ENCODE data around the gene CD2. TPM values are rescaled to one million over a fixed set of nuclear protein-coding genes. Genes with fewer than 3 reads are reported as not detected.

The CD2 gene
- total RNA-seq, 1 donor from 2014 or later, result not detected

DNA sequence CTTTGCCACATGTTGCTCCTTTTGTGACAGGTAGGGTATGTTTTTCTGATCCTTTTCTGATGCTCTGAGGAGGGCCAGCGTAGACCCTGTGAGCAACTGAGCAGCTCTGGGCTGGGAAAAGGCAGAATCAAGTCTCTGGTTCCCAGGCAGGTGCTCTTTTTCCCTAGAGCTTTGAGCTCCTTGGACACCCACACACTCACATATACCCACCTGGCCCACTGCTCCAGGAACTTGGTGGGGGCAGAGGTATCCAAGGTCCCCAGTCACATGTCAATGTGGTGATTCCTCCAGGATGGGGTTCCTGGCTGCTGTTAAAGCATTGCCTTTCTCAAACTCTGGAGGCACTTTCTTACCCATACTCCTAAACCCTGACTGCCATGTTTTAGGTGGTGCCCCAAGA, 5.4 kb downstream of the CD2 start:
- TF ChIP-seq, protein P1, sequence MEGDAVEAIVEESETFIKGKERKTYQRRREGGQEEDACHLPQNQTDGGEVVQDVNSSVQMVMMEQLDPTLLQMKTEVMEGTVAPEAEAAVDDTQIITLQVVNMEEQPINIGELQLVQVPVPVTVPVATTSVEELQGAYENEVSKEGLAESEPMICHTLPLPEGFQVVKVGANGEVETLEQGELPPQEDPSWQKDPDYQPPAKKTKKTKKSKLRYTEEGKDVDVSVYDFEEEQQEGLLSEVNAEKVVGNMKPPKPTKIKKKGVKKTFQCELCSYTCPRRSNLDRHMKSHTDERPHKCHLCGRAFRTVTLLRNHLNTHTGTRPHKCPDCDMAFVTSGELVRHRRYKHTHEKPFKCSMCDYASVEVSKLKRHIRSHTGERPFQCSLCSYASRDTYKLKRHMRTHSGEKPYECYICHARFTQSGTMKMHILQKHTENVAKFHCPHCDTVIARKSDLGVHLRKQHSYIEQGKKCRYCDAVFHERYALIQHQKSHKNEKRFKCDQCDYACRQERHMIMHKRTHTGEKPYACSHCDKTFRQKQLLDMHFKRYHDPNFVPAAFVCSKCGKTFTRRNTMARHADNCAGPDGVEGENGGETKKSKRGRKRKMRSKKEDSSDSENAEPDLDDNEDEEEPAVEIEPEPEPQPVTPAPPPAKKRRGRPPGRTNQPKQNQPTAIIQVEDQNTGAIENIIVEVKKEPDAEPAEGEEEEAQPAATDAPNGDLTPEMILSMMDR (IDR thresholded peaks at IDR 0.05), result no peak
- H3K27ac ChIP-seq, result no peak overlapping the region
- H3K27me3 ChIP-seq, result no peaks in the 10 kb centered on the region
- DNase-seq (ENCODE audit: low spot score in 2 of 2), result no peak
- no peak overlapping the region for H3K4me3 ChIP-seq
- no peaks in the 10 kb centered on the region for H3K4me1 ChIP-seq
- intact Hi-C loops (cut with DNase I), result no loop called here
- H3K36me3 ChIP-seq, result no peaks in the 10 kb centered on the region
- H3K9me3 ChIP-seq, result no peaks in the 10 kb centered on the region

DNA sequence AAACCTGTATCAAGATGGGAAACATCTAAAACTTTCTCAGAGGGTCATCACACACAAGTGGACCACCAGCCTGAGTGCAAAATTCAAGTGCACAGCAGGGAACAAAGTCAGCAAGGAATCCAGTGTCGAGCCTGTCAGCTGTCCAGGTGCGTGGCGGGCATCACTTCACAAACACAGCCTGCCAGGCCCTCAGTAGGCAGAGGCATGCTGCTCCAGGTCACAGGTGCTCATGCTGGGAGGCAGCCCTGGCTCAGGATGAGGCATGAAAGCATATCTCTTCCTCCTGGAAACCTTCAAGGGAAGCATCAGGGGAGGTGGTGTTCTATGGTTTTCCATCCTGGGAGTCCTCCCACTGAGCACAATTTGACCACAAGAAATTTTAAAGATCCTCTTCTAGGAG, 6.3 kb downstream of the CD2 start:
- Histone ChIP-seq H3K9me3 (no peaks in the 10 kb centered on the region), H3K4me1 (no peaks in the 10 kb centered on the region), H3K27ac (no peak overlapping the region), H3K36me3 (no peaks in the 10 kb centered on the region), H3K4me3 (no peak overlapping the region), H3K27me3 (no peaks in the 10 kb centered on the region)
- no peak for DNase-seq (ENCODE audit: low spot score in 2 of 2)
- intact Hi-C loops (cut with DNase I), result no loop called here
- TF ChIP-seq, protein P1 (IDR thresholded peaks at IDR 0.05), result no peak

DNA sequence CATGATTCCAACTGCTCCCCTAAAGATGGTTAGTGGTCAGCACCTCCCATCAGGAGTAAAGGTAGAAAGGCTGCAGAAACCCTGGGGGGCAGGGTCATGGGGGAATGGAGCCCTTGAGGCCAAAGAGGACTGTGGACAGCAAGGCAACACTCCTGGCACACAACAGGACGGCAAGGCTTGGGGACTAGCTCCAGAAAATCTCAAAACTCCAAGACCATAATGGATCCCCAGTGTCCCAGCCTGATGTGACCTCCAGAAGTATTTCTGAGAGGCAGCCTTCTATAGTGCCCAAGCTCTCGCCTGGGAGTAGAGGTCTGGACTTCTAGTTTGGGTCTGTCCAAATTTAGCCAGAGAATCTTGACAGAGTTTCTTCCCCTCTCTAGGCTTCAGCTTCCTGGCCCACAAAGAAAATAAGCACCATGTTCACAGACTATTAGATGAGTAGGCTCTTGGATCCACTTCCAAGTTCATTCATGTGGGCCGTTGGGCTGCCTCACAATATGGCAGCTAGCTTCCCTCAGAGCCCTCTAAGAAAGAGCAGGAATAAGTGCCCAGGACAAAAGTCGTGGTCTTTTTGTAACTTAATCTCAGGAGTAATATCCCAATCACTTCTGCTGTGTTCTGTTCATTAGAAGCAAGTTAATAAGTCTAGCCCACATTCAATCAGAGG, 6.9 kb downstream of the CD2 start:
- no peaks in the 10 kb centered on the region for H3K9me3 ChIP-seq
- H3K36me3 ChIP-seq, result no peaks in the 10 kb centered on the region
- intact Hi-C loops (cut with DNase I), result no loop called here
- no peak for DNase-seq (ENCODE audit: low spot score in 2 of 2)
- TF ChIP-seq, protein P1 (IDR thresholded peaks at IDR 0.05), result no peak
- no peak overlapping the region for H3K4me3 ChIP-seq
- no peaks in the 10 kb centered on the region for H3K27me3 ChIP-seq
- H3K27ac ChIP-seq, result no peak overlapping the region
- H3K4me1 ChIP-seq, result no peaks in the 10 kb centered on the region

DNA sequence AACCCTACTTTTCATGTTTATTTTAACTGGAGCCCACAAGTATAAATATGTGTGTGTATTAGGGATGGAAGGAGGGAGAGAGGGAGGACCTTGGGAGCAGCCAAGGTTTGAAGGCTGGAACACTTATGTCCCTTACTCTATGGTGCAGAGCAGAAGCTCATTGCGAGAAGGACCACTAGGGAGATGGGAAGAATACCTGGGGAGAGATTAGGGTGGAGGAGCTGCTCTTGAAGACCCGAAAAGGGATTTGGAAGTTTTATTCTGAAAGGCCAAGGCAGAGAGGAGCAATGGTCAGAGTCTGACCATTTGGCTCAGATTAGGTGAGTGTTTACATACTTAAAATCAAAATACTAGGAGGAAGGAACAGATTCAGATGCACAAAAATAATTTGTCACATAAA, 8.1 kb downstream of the CD2 start:
- Histone ChIP-seq H3K27me3 (no peaks in the 10 kb centered on the region), H3K27ac (no peak overlapping the region), H3K9me3 (no peaks in the 10 kb centered on the region), H3K4me3 (no peak overlapping the region), H3K4me1 (no peaks in the 10 kb centered on the region), H3K36me3 (no peaks in the 10 kb centered on the region)
- intact Hi-C loops (cut with DNase I), result no loop called here
- DNase-seq (ENCODE audit: low spot score in 2 of 2), result no peak
- TF ChIP-seq, protein P1 (IDR thresholded peaks at IDR 0.05), result no peak

DNA sequence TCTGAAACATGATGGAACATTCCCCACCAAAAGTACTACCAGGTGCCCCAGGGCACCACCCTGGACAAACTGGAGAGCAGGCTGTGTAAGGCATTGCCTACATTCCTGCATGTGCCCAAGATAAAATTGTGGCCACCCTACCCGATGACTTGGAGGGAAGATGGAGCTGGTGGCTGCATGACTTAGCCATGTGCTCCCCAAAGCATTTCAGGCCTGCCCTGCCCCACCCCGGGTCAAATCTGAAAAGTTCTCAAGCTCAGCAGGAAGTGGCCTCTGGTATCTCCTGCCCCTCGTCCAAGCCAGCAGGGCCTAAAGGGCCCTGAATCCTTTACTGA, 8.5 kb downstream of the CD2 start:
- TF ChIP-seq, protein P1 (IDR thresholded peaks at IDR 0.05), result no peak
- H3K27ac ChIP-seq, result no peak overlapping the region
- no peak overlapping the region for H3K4me3 ChIP-seq
- H3K9me3 ChIP-seq, result no peaks in the 10 kb centered on the region
- no peak for DNase-seq (ENCODE audit: low spot score in 2 of 2)
- no peaks in the 10 kb centered on the region for H3K36me3 ChIP-seq
- H3K4me1 ChIP-seq, result no peaks in the 10 kb centered on the region
- intact Hi-C loops (cut with DNase I), result no loop called here
- H3K27me3 ChIP-seq, result no peaks in the 10 kb centered on the region
